H1 (cell line): ENCODE results near the gene CAMTA1. TPM values are rescaled to one million over a fixed set of nuclear protein-coding genes. Genes with fewer than 3 reads are reported as not detected.

ENCODE experiments used
- CTCF ChIA-PET: fragments of 300-600 bp; sonication (Branson Sonifier 250); formaldehyde crosslinking; loops from one replicate; lab custom pipeline; 2021; ENCODE audit not compliant: partially characterized antibody; lab: Charles Lee
- POLR2A ChIA-PET: fragments of 300-600 bp; sonication (Branson Sonifier 250); formaldehyde crosslinking; loops from one replicate; lab custom pipeline; 2021; ENCODE audit warnings: inconsistent platforms; ENCODE audit not compliant: partially characterized antibody; lab: Charles Lee
- DNase-seq, 2 experiments: peaks; one replicate each; pipeline versions ENCODE4 v3.0.0 to v3.0.0-alpha.2; 2010 to 2022; ENCODE audit warnings: low spot score in 2 of 2, low read depth in 1 of 2, mixed read lengths in 1 of 2
- FAIRE-seq: peaks from 2 replicates; lab custom pipeline; 2011; peaks lifted over from hg19 to GRCh38; lab: Jason Lieb, UNC
- H2AFZ ChIP-seq: 2 replicates; pipeline ENCODE4 v1.8.1; 2012; ENCODE audit warnings: low read length, inconsistent platforms
- H2AK5ac ChIP-seq: 2 replicates; pipeline ENCODE4 v1.6.1; 2013; ENCODE audit warnings: low read depth, low read length
- H2BK120ac ChIP-seq: replicated peaks from 2 replicates; pipeline ENCODE3; 2013; ENCODE audit warnings: low read depth, low read length, inconsistent platforms
- H2BK12ac ChIP-seq: 2 replicates; pipeline ENCODE4 v1.6.1; 2013; ENCODE audit warnings: low read depth, low read length
- H2BK15ac ChIP-seq: 2 replicates; pipeline ENCODE4 v1.6.1; 2013; ENCODE audit warnings: low read length
- H2BK20ac ChIP-seq: 2 replicates; pipeline ENCODE4 v1.6.1; 2013; ENCODE audit warnings: low read length
- H2BK5ac ChIP-seq: 2 replicates; pipeline ENCODE4 v1.6.1; 2013; ENCODE audit warnings: low read depth, low read length
- H3K14ac ChIP-seq: 2 replicates; pipeline ENCODE4 v1.6.1; 2013; ENCODE audit warnings: inconsistent platforms; ENCODE audit not compliant: insufficient read length
- H3K18ac ChIP-seq: 2 replicates; pipeline ENCODE4 v1.6.1; 2013; ENCODE audit warnings: low read length; ENCODE audit errors: extremely low read depth
- H3K23ac ChIP-seq: 2 replicates; pipeline ENCODE4 v1.6.1; 2013; ENCODE audit warnings: inconsistent platforms; ENCODE audit not compliant: insufficient read length
- H3K23me2 ChIP-seq: 2 replicates; pipeline ENCODE4 v1.6.1; 2013; ENCODE audit warnings: low read depth, low read length
- H3K27ac ChIP-seq: 2 replicates; pipeline ENCODE4 v1.6.1; 2011; ENCODE audit warnings: low read depth, low read length, inconsistent platforms
- H3K27me3 ChIP-seq, 4 experiments: replicated peaks in 1 of 4; 1 replicate in 1 of 4; 2 replicates in 3 of 4; pipeline versions ENCODE4 v1.6.1 to v1.8.1; 2011 to 2013; ENCODE audit warnings: low read length in 3 of 4, mild to moderate bottlenecking in 3 of 4, inconsistent platforms in 2 of 4, mixed read lengths in 2 of 4, moderate library complexity in 1 of 4; ENCODE audit not compliant: control insufficient read depth in 3 of 4, insufficient read depth in 3 of 4; ENCODE audit errors: extremely low read depth in 1 of 4
- H3K36me3 ChIP-seq, 4 experiments: 2 replicates each; pipeline versions ENCODE4 v1.6.1 to v1.8.1; 2011 to 2013; ENCODE audit warnings: mild to moderate bottlenecking in 4 of 4, low read length in 3 of 4, moderate library complexity in 2 of 4, control low read depth in 1 of 4, inconsistent platforms in 1 of 4; ENCODE audit not compliant: insufficient read depth in 4 of 4, control insufficient read depth in 2 of 4
- H3K4ac ChIP-seq: replicated peaks from 2 replicates; pipeline ENCODE3; 2013; ENCODE audit warnings: low read length, low read depth, mixed read lengths, inconsistent platforms; ENCODE audit not compliant: insufficient read length
- H3K4me1 ChIP-seq, 4 experiments: replicated peaks in 1 of 4; 1 replicate in 1 of 4; 2 replicates in 3 of 4; pipeline versions ENCODE4 v1.6.1 to v1.8.1; 2011 to 2013; ENCODE audit warnings: low read length in 3 of 4, inconsistent platforms in 2 of 4, mixed read lengths in 1 of 4; ENCODE audit not compliant: insufficient read depth in 4 of 4, control insufficient read depth in 3 of 4
- H3K4me2 ChIP-seq, 2 experiments: 2 replicates each; pipeline versions ENCODE4 v1.6.1 to v1.8.1; 2011 to 2013; ENCODE audit warnings: low read depth in 2 of 2, low read length in 2 of 2, control low read depth in 1 of 2, inconsistent platforms in 1 of 2, mild to moderate bottlenecking in 1 of 2; ENCODE audit not compliant: insufficient read depth in 1 of 2
- H3K4me3 ChIP-seq, 4 experiments: fragments of 200-600, 300-600 bp in 1 of 4; sonication (generic), shearing (Covaris generic), sonication (Bioruptor Twin) in 1 of 4; 2 replicates each; pipeline versions ENCODE4 v1.5.1 to v1.8.1; 2011 to 2016; ENCODE audit warnings: low read length in 4 of 4, low read depth in 3 of 4, control low read depth in 2 of 4, inconsistent platforms in 2 of 4, mild to moderate bottlenecking in 2 of 4, mixed read lengths in 1 of 4, moderate library complexity in 1 of 4; ENCODE audit not compliant: insufficient read depth in 2 of 4; ENCODE audit errors: extremely low read depth in 1 of 4
- H3K56ac ChIP-seq: replicated peaks from 2 replicates; pipeline ENCODE3; 2013; ENCODE audit warnings: low read depth, mild to moderate bottlenecking, mixed read lengths, low read length, inconsistent platforms; ENCODE audit not compliant: insufficient read length
- H3K79me1 ChIP-seq: 2 replicates; pipeline ENCODE4 v1.6.1; 2013; ENCODE audit warnings: low read depth, low read length, control low read depth
- H3K79me2 ChIP-seq, 2 experiments: 2 replicates each; pipeline versions ENCODE4 v1.6.1 to v1.8.1; 2012 to 2013; ENCODE audit warnings: low read length in 2 of 2, mild to moderate bottlenecking in 2 of 2, inconsistent platforms in 1 of 2; ENCODE audit not compliant: insufficient read depth in 2 of 2, control insufficient read depth in 1 of 2
- H3K9ac ChIP-seq, 4 experiments: replicated peaks in 1 of 4; 1 replicate in 1 of 4; 2 replicates in 3 of 4; pipeline versions ENCODE4 v1.6.1 to v1.8.1; 2011 to 2013; ENCODE audit warnings: low read depth in 3 of 4, low read length in 3 of 4, control low read depth in 2 of 4, mild to moderate bottlenecking in 2 of 4, moderate library complexity in 2 of 4, inconsistent platforms in 1 of 4; ENCODE audit errors: extremely low read depth in 1 of 4
- H3K9me3 ChIP-seq, 2 experiments: 2 replicates each; pipeline versions ENCODE4 v1.6.1 to v1.8.1; 2012 to 2013; ENCODE audit warnings: mild to moderate bottlenecking in 2 of 2, moderate library complexity in 2 of 2, control low read depth in 1 of 2, inconsistent platforms in 1 of 2, low read depth in 1 of 2, low read length in 1 of 2, mixed read lengths in 1 of 2; ENCODE audit not compliant: insufficient read depth in 2 of 2
- H4K20me1 ChIP-seq, 2 experiments: replicated peaks in 1 of 2; 2 replicates each; pipeline versions ENCODE3 to v1.8.1; 2011 to 2013; ENCODE audit warnings: inconsistent platforms in 2 of 2, low read length in 2 of 2, mild to moderate bottlenecking in 1 of 2; ENCODE audit not compliant: insufficient read depth in 2 of 2, control insufficient read depth in 1 of 2
- H4K5ac ChIP-seq: 2 replicates; pipeline ENCODE4 v1.6.1; 2013; ENCODE audit warnings: low read length, low read depth, mixed read lengths, inconsistent platforms; ENCODE audit not compliant: insufficient read length
- H4K8ac ChIP-seq: 2 replicates; pipeline ENCODE4 v1.8.0; 2013; ENCODE audit warnings: mild to moderate bottlenecking, moderate library complexity, low read length, inconsistent platforms; ENCODE audit not compliant: insufficient read depth; ENCODE audit errors: extremely low read depth
- H4K91ac ChIP-seq: replicated peaks from 2 replicates; pipeline ENCODE3; 2013; ENCODE audit warnings: low read length, mixed read lengths, inconsistent platforms; ENCODE audit not compliant: insufficient read length
- BACH1 ChIP-seq: IDR thresholded peaks from 2 replicates; pipeline ENCODE4 v1.6.1; 2012; ENCODE audit warnings: low read length, improper control_type of control experiment
- CHD2 ChIP-seq: IDR thresholded peaks from 2 replicates; pipeline ENCODE4 v1.6.1; 2012; ENCODE audit warnings: low read length, improper control_type of control experiment
- HDAC6 ChIP-seq: IDR thresholded peaks from one replicate; pipeline ENCODE4 v1.7.1; 2012; ENCODE audit warnings: low read depth, mild to moderate bottlenecking, inconsistent platforms, low read length, moderate library complexity
- SP1 ChIP-seq: IDR thresholded peaks from 2 replicates; pipeline ENCODE4 v1.6.1; 2011; ENCODE audit warnings: low read depth, low read length
- TAF7 ChIP-seq: optimal IDR thresholded peaks from 2 replicates; pipeline ENCODE3; 2011; ENCODE audit warnings: low read depth, mild to moderate bottlenecking, inconsistent platforms, low read length, moderate library complexity, borderline replicate concordance
- TEAD4 ChIP-seq: IDR thresholded peaks from 2 replicates; pipeline ENCODE4 v1.6.1; 2012; ENCODE audit warnings: low read depth, low read length, inconsistent platforms, mixed read lengths
- WGBS, 2 experiments: shearing (Covaris generic) in 1 of 2; methylation state at CpG; one replicate each; pipeline versions ENCODE4 v1.1.6 to v1.1.7; 2013 to 2015; ENCODE audit warnings: low lambda C conversion rate in 2 of 2, mixed read lengths in 2 of 2, inconsistent platforms in 1 of 2, low coverage in 1 of 2, missing lambda C conversion rate in 1 of 2; ENCODE audit not compliant: insufficient replicate concordance in 2 of 2, insufficient coverage in 1 of 2, insufficient read length in 1 of 2; ENCODE audit errors: extremely low coverage in 1 of 2, missing lambda C conversion rate in 1 of 2; 5-methylcytosine and 5-hydroxymethylcytosine counted together
- polyA plus RNA-seq, 7 experiments: library from polyadenylated mRNA; depleted of rRNA in 3 of 7; stranded (reverse) in 5 of 7; unstranded in 2 of 7; fragments of >200 nt in 5 of 7; fragments of 200-250 nt in 2 of 7; gene quantifications; 1 replicate in 5 of 7; 2 replicates in 1 of 7; 4 replicates in 1 of 7; pipeline versions ENCODE4 v1.2.1 to v1.2.3, GENCODE V29; 2011 to 2013; ENCODE audit warnings: missing spikeins in 2 of 7, mixed read lengths in 2 of 7
- total RNA-seq: library from RNA; stranded (reverse); fragmentation: NEBNext Ultra II Directional; extraction: Animal tissue kit (Norgen Biotek cat#: 25700); gene quantifications from 2 replicates; pipeline ENCODE4 v1.2.1, GENCODE V29; 2021

CAMTA1 gene
- total and polyA plus RNA-seq, 2 of the 8 experiments (the other 6 are each of a cell fraction or from before 2014, with no cell fraction given), result 65.0 to 119 TPM

GRCh38 chr1:6935911-6936690, 150.8 kb downstream of the CAMTA1 start:
- H3K36me3 ChIP-seq, result no peaks in the 10 kb centered on the region
- H2BK15ac ChIP-seq, result no peak overlapping the region
- no peak overlapping the region for H3K4me3 ChIP-seq
- H3K79me2 ChIP-seq, result no peaks in the 10 kb centered on the region
- H2BK120ac ChIP-seq, result no peak overlapping the region
- TF ChIP-seq HDAC6 (no peak), BACH1 (no peak), SP1 (no peak), TEAD4 (no peak), TAF7 (no peak), CHD2 (no peak)
- no peaks in the 10 kb centered on the region; a peak in 1 of 4 replicates for H3K9me3 ChIP-seq
- no peak overlapping the region for H3K23ac ChIP-seq
- no peak overlapping the region for H2BK12ac ChIP-seq
- no peaks in the 10 kb centered on the region for H3K79me1 ChIP-seq
- no peak overlapping the region for H4K5ac ChIP-seq
- H3K27me3 ChIP-seq, result no peaks in the 10 kb centered on the region
- H3K4me2 ChIP-seq, result no peak overlapping the region
- no peak overlapping the region for H3K56ac ChIP-seq
- no peak overlapping the region for H4K91ac ChIP-seq
- H2BK20ac ChIP-seq, result no peak overlapping the region
- no peak overlapping the region for H3K9ac ChIP-seq
- no peak overlapping the region for H2AK5ac ChIP-seq
- H3K23me2 ChIP-seq, result peaks cover 10% of the 10 kb centered on the region; the same call in 1 of the 2 replicates
- H3K14ac ChIP-seq, result no peak overlapping the region
- DNase-seq (no peak), FAIRE-seq (no peak)
- H4K20me1 ChIP-seq, result peaks cover 0 to 7% of the 10 kb centered on the region in 2 experiments
- no peak overlapping the region for H3K4ac ChIP-seq
- CTCF ChIA-PET, result interaction anchor here (0.8 kb wide), 1 partner anchor 9 kb away, joined by 3 read pairs; no protein-coding TSS in a partner anchor
- no peak overlapping the region for H3K27ac ChIP-seq
- POLR2A ChIA-PET, result no interaction called here
- H2AFZ ChIP-seq, result no peak overlapping the region
- H3K18ac ChIP-seq, result no peak overlapping the region
- no peak overlapping the region for H4K8ac ChIP-seq
- H2BK5ac ChIP-seq, result no peak overlapping the region
- H3K4me1 ChIP-seq, result peaks cover 0 to 3% (median 0%) of the 10 kb centered on the region in 4 experiments; a peak in 2 of 7 replicates
- WGBS, 2 experiments, result 88% methylated on average over 8 of the region's 8 CpGs; no CpG with 5 or more reads in 1 of the 2 experiments
